ENCODE data around the gene CAMK1D.
"Not testable (repeated sequence)": the region's sequence is repeated elsewhere in the genome, so short reads cannot be mapped to it uniquely, and the experiment has no call there.

The CAMK1D gene

GRCh38 chr10:12492016-12492415 is 142.7 kb downstream of the CAMK1D start:
- POLR2A ChIA-PET = no interaction called here
- no peak overlapping the region for H3K4me3 ChIP-seq (ENCODE audit: low read depth, low read length)
- no peak for DNase-seq (ENCODE audit: low read depth, low spot score)
- CTCF ChIA-PET = no interaction called here
- TF ChIP-seq, protein P1, sequence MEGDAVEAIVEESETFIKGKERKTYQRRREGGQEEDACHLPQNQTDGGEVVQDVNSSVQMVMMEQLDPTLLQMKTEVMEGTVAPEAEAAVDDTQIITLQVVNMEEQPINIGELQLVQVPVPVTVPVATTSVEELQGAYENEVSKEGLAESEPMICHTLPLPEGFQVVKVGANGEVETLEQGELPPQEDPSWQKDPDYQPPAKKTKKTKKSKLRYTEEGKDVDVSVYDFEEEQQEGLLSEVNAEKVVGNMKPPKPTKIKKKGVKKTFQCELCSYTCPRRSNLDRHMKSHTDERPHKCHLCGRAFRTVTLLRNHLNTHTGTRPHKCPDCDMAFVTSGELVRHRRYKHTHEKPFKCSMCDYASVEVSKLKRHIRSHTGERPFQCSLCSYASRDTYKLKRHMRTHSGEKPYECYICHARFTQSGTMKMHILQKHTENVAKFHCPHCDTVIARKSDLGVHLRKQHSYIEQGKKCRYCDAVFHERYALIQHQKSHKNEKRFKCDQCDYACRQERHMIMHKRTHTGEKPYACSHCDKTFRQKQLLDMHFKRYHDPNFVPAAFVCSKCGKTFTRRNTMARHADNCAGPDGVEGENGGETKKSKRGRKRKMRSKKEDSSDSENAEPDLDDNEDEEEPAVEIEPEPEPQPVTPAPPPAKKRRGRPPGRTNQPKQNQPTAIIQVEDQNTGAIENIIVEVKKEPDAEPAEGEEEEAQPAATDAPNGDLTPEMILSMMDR (IDR thresholded peaks at IDR 0.05; ENCODE audit: insufficient read depth, low read length, missing control alignments) = no peak

DNA sequence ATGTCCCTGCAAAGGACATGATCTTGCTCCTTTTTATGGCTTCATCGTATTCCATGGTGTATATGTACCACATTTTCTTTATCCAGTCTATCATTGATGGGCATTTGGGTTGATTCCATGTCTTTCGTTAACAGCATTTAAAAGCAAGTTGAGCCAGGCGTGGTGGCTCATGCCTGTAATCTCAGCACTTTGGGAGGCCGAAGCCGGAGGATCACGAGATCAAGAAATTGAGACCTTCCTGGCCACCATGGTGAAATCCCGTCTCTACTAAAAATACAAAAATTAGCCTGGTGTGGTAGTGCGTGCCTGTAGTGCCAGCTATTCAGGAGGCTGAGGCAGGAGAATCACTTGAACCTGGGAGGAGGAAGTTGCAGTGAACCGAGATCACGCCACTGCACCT is 147.7 kb downstream of the CAMK1D start:
- DNase-seq (ENCODE audit: low read depth, low spot score); H3K4me3 ChIP-seq (ENCODE audit: low read depth, low read length); POLR2A ChIA-PET: not testable (repeated sequence)
- CTCF ChIA-PET = interaction anchor here (0.7 kb wide), 1 partner anchor 92 kb away, joined by 3 read pairs; no protein-coding TSS in a partner anchor

- CTCF ChIA-PET = no interaction called here
These were observed 150.0 kb downstream of the CAMK1D start for GRCh38 chr10:12499076-12499986.

GRCh38 chr10:12500381-12501303 is 151.3 kb downstream of the CAMK1D start:
- POLR2A ChIA-PET = no interaction called here
- TF ChIP-seq, protein P1 (IDR thresholded peaks at IDR 0.05; ENCODE audit: insufficient read depth, low read length, missing control alignments) = no peak
- H3K4me3 ChIP-seq (ENCODE audit: low read depth, low read length) = no peak overlapping the region
- CTCF ChIA-PET = no interaction called here
- no peak for DNase-seq (ENCODE audit: low read depth, low spot score)

More at GRCh38 chr10:12499076-12499986, 150.0 kb downstream of the CAMK1D start:
- POLR2A ChIA-PET = no interaction called here
- TF ChIP-seq, protein P1 (IDR thresholded peaks at IDR 0.05; ENCODE audit: insufficient read depth, low read length, missing control alignments) = no peak
- H3K4me3 ChIP-seq (ENCODE audit: low read depth, low read length) = no peak overlapping the region
- no peak for DNase-seq (ENCODE audit: low read depth, low spot score)

- POLR2A ChIA-PET = no interaction called here
- TF ChIP-seq, protein P1 (IDR thresholded peaks at IDR 0.05; ENCODE audit: insufficient read depth, low read length, missing control alignments) = no peak
- H3K4me3 ChIP-seq (ENCODE audit: low read depth, low read length) = no peak overlapping the region
- DNase-seq (ENCODE audit: low read depth, low spot score) = no peak
- CTCF ChIA-PET = no interaction called here
These were observed 152.0 kb downstream of the CAMK1D start for GRCh38 chr10:12501324-12501723.

DNA sequence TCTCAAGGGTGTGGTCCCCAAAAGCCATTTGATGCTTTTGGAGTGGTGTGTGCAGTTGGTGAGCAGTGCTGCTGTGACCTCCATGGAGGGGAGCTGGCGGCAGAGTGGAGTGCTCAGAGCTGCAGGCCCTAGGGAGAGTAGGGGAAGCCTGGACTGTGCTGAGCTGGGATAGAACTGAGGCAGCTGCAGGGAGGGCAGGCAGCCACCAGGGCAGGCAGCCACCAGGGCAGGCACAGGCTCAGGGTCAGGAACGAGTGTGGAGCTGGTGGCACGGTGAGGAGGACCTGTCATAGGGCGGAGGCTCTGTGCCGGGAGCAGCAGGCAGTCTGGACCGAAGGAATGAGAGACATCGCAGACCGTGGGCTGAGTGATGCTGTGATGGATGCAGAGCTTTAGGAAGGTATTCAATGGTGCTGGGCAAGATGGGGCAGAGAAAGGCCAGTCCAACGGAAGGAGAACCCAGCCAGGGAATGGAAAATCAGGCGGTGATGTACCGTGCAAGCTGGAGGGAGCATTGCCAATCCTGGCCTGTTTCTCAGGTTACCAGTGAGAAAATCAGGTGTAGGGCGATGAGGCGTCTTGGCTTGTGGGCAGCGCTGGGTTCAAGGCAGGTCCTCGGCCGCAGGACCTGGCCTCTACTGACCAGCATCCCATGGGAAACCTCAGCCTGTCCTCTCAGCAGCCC is 152.6 kb downstream of the CAMK1D start:
- ChIA-PET POLR2A (no interaction called here), CTCF (no interaction called here)
- no peak overlapping the region for H3K4me3 ChIP-seq (ENCODE audit: low read depth, low read length)
- no peak for DNase-seq (ENCODE audit: low read depth, low spot score)
- TF ChIP-seq, protein P1 (IDR thresholded peaks at IDR 0.05; ENCODE audit: insufficient read depth, low read length, missing control alignments) = no peak
